Iris pigment epithelial cell (primary cell): ENCODE measurements around the gene NUDCD3.

Experiments
- DNase-seq: peaks from one replicate; pipeline ENCODE4 v3.0.0-alpha.2; 2011; ENCODE audit warnings: low read depth

The NUDCD3 gene

GRCh38 chr7:44398953-44399574 lies 91.4 kb downstream of the NUDCD3 start:
- DNase-seq, result no peak

DNA sequence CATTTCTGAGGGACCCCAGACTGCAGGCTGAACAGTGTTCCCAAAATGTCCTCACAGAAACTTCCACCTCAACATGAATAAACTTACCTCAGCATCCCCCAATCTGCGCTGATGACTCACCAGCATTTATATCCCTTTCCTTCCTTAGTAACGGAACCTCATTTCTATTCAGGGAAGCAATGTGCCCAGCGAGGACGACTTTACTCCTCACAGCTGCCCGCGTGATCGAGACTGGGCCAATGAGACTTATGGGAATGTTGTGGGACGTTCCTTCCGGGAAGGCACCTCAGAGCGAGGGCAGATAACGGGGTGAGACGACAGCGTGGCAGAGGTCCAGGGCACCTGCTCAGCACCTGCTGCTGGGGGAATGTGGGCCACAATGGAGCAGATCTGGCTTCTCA lies 91.9 kb downstream of the NUDCD3 start:
- DNase-seq, result no peak

GRCh38 chr7:44396931-44397545 lies 93.4 kb downstream of the NUDCD3 start:
- peak; percentile 74 for DNase-seq

GRCh38 chr7:44396496-44396895 lies 94.0 kb downstream of the NUDCD3 start:
- DNase-seq, result no peak

DNA sequence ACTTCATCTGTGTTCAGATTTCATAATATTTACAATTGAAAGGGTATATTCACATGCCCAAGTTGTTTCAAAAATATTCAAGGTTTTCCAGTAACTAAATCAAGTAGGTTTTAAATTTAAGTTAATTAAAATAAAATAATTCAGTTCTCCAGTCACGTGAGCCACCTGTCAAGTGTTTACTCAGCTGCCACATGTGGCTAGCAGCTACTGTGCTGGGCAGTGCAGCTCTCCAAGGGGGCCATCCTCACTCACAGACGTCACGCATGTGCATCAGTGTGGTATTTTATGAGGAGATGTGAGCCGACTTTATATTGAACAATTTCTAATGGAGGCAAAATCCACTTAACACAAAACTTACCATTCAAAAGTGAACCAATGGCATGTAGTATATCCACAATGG lies 95.4 kb downstream of the NUDCD3 start:
- no peak for DNase-seq

DNA sequence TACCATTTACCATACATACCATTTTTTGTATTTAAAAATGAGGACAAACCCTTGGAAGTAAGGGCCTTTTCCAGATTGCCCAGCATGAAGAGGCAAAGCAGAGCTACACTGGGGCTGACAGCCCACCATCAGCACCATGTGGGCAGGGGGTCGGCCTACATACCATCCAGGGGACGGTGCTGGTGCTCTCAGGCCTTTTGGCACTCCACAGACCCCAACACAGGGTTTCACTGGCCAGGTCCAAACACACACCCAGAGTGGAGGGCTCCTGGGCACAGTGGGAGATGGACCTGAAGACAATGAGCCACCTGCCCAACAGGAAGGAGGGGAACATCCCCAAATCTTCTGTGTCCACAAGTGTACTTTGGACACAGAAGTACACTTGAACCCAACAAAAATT lies 95.8 kb downstream of the NUDCD3 start:
- no peak for DNase-seq

DNA sequence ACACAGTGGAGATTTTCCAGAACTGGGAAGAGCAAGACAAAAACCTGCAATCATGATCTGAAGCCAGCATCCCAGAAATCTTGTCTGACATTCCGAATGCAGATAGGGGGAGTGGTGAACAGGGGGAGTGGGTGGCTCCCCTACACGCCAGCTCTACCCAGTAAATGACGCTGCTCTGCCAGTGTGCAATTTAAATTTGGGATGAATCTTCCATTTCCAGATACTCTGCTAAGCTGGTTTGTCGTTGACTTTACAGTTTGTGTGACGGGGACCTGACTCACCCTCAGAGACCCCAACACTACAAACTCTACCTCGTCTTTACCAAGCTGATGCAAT lies 96.4 kb downstream of the NUDCD3 start:
- DNase-seq, result no peak

GRCh38 chr7:44393238-44394111 lies 97.0 kb downstream of the NUDCD3 start:
- DNase-seq, result no peak

DNA sequence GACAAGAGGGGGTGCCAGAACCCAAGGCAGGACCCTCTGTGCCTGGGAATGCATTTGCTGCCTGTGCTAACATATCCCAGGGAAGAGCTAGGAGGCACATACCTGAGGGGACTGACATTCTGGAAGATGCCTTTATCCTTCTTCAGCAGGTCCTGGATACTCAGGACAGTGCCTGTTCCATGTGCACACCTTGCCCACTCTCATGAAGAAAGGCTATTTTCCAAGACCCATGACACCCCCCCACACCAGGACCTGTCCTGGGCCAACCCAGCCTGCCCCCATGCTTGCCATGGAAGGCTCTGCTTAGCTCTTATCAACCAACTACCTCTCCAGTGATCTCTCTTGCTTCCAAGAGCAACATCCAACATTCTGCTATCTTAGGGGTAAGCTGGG lies 97.8 kb downstream of the NUDCD3 start:
- no peak for DNase-seq

- DNase-seq, result no peak
Observed at GRCh38 chr7:44391746-44392617, 98.5 kb downstream of the NUDCD3 start.

DNA sequence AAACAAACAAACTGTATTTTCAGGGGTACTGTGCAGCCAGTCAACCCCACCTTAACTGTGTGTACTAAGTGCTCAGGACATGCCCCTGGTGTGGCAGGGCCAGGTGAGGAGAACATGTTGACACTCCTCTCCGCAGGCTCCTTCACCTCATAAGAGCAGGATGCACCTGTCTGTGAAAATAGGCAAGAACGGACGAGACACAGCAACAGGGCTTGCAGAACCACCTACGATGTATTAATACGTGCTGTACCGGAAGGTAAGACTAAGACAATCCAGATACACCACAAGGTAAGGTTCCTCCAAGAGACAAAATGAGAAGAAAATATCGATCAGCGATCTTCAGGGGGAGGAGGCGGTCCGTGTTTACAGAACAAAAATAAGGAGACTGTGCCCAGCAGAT lies 99.3 kb downstream of the NUDCD3 start:
- no peak for DNase-seq

GRCh38 chr7:44390701-44391100 lies 99.8 kb downstream of the NUDCD3 start:
- DNase-seq, result no peak

GRCh38 chr7:44388089-44388970 lies 102.1 kb downstream of the NUDCD3 start:
- no peak for DNase-seq

- no peak for DNase-seq
Observed at GRCh38 chr7:44387389-44387788, 103.1 kb downstream of the NUDCD3 start.

DNA sequence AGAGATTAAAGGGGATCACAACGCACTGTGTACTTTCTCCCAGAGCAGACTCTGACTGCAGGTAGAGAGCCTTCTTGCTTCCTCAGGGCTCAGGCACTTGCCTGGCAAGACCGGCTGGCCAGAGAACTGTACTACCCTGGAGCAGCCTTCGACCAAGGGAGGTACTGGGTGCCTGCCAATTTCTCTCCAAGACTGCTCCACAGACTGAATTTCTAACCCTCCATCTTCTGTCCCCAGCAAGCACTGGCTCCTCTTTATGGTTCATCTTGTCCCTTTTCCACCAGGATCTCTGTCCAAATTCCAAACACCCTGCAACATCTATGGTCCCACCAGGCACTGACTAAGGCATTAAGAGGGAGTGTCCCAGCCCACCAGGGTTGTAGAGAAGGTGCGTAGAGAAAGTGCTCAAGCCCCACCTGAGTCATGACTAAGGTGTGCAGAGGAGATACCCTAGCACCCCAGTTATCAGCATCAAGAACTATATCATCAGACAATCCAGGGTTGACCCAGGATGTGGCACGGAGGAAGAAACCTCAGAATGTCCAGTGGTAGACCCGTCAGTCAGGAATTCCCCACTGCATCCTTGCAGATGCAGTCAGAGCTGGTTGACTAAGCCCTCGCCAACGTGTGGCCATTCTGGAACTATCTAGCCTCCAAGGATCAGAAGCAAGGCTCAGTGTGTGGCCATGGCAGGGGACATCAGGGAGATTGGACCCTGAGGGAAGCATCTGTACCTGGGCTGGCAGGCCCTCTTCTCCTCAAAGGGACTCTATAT lies 104.1 kb downstream of the NUDCD3 start:
- peak; percentile 62 for DNase-seq

- peak; percentile 15 for DNase-seq
Observed at GRCh38 chr7:44385434-44386138, 104.9 kb downstream of the NUDCD3 start.

DNA sequence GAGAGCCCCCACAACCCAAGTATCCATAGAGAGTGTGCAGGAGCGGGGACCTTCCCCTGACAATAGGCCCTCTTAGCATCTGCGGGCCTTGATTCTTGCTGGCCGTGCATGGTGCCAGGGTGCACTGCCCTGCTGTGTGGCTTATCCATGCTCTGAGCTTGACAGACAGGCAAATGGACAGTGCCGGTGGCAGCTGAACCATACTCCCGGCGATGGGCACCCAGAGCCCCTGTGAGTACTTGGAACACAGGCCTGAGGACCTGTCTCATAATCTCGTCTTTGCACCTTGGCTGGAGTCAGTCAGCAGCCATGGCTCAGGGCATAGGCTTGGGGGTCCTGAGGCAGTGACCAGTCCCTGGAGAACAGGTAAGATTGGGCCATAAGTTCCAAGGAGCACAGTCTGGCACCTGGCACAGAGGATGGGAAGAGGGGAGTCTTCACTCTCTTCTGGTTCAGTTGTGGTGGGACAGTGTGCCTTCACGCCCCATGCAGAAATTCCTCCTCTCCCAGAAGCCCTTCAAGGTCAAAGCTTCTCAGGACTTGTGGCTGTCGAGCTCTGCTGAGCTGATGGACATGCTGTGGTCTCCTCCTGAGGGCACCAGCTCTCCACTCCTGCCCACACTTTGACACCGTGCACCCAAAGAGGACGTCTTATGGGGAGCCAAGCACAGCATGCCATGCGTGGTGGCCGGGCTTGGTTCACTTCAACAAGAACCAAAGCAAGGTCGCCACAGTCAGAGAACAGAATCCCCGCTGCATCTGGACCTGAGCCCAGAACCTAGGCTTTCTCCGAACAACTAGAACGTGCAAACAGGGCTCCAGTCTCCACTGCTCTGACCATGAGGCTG lies 105.6 kb downstream of the NUDCD3 start:
- no peak for DNase-seq

DNA sequence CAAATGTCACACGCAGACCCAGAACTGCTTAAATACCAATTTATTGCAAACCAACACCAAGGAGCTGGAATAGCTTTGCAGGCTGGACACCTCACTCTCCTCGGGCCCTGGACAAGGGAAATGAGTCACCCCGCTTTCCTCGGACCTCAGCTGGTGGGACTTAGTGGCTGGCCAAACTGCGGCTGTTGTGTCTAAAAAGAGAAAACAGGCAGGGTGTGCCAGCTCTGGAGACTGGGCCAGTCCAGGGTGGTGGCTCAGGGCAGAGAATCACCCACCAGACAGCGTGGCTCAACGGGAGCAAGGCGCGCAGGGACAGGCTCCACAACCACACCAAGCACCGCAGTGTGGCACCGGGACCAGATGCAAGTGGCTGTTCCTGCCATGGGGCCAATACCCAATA lies 106.9 kb downstream of the NUDCD3 start:
- peak; percentile 89 for DNase-seq
